Endometrial microvascular endothelial cells (primary cell): Measurements from ENCODE around the gene CEP170. TPM values are rescaled to one million over a fixed set of nuclear protein-coding genes. Genes with fewer than 3 reads are reported as not detected.

Source experiments
- in situ Hi-C: cut with HindIII; loops from 2 replicates; pipeline ENCODE4 v1.10.0; 2017; ENCODE audit warnings: low sequenced_read_pairs, low pct_unique_long_range_greater_than_20kb; ENCODE audit errors: inconsistent ontology term
- total RNA-seq: library from RNA; depleted of rRNA; stranded (reverse); fragments of >200 nt; gene quantifications from one replicate; pipeline ENCODE4 v1.2.3, GENCODE V29; 2015; ENCODE audit errors: inconsistent ontology term

Gene CEP170
- total RNA-seq: 83.3 TPM

DNA sequence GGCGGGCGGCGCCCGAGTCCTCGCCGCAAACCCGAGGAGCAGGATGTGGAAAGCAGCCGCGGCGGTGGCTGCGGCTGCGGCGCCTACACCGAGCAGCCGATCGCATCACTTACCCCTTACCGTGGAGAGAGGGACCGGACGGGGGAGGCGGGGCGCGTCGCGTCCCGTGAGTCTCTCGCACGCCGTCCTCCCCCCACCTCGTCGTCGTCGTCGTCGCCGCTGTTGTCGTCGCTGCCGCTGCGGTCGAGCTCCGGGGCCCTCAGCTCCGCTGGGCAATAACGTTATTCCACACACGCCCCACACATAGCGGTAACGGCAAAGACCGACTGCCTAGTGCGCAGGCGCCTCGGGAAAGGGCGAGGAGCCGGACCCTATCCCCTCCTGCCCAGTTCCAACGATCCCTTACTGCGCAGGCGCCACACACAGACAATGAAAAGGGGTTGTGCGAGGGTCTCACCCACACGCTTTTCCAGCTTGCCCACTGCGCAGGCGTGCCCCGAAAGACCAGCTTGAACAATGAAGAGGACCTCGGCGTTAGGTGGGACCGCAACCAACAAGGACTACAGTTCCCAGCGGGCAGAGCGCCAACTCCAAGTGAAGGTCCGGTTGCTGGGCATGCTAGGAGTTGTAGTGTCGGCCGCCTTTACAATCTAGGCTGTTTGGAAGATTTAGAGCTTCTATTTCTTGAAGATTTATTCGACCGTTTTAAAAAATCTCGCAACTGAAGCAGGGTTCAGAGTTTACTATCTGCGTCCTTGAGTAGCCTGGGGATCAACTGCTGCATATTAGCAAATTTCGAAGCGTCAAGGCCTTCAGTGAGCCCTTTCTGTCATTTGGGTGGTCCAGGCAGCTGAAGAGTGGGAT lies at the start of gene CEP170:
CEP170 (minus strand) TSS at position 355 of the 864 bp plus-strand sequence. CDS start 30,001 bp downstream, outside the sequence.
- in situ Hi-C loops: no loop called here

DNA sequence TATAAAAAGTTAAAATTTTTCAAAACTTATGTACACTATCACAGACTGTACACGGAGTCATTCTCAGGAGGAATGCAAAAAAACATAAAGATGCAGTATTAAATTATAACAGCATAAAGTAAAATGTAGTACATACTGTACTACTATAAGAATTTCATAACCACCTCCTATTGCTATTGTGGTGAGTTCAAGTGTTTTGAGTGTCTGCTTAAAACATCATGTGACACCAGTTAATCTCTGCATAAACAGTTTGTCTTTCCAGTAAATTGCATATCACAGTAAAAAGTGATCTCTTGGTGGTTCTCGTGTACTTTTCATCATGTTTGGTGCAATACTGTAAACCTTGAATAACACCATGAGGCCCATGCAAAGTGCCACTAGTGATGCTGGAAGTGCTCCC lies 46.0 kb upstream of the CEP170 start:
- in situ Hi-C loops: no loop called here

GRCh38 chr1:243299069-243299468 lies 44.0 kb upstream of the CEP170 start:
- in situ Hi-C loops: no loop called here

DNA sequence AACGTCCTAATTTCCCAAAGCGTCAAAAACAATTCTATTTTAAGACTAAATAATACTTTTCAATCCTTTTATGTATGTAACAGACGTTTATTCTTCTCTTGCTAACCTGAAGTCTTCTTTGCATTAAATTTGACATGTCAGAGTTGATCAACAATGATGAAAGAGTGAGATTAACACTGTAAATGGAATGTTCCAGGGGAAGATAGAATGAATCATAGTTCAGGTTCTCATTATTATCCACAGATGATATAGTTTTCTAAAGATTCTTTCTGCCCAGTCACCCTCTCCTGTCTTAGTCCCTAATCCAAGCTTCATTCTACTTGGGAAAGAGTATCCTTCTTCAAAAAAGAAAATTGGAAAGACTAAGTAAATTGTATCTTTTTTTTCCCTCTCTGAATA lies 39.6 kb upstream of the CEP170 start:
- in situ Hi-C loops: no loop called here

DNA sequence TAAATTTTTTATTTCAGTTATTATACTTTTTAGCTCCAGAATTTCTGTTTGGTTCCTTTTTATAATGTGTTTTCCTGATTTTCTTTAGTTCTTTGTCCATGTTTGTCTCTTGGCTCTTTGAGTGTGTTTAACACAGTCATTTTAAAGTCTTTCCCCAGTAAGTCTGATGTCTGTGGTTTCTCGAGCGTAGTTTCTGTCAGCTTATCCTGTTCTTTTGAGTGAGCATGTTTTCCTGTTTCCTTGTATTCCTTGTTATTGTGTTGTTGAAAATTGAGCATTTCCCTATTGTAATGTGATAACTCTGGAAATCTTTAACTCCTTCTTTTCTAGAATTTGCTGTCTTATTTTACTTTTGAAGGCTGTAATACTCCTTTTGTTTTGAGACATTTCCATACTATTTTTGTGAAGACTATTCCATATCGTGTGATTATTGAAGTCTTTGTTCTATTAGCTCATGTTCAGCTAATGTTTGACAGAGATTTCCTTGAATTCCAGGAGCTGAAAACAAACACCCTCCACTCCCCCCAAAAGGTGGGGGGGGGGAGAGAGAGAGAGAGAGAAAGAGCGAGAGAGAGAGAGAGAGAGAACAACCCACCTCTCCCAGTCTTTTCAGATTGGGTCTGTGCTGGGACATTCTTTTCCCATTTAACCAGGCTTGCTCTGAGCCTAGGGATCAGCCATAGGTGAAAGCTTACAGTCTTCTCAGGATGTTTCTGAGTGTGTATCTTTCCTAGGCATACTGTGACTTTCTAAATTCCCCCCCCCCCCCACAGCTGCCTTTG lies 39.1 kb upstream of the CEP170 start:
- in situ Hi-C loops: no loop called here

DNA sequence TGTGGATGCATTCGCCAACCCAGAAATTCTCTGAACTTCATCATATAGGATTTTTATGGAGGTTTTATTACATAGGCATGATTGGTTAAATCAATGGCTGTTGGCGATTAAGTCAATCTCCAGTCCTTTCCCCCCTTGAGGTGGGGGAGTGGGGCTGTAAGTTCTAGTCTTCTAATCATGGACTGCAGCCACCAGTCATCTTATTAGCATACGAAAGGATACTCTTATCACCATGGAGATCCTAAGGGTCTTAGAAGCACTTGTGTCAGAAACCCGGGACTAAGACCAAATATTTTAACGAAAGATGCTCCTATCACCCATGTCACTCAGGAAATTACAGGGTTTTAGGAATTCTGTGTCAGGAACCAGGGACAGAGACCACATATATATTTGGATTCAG lies 37.0 kb upstream of the CEP170 start:
- in situ Hi-C loops: no loop called here

DNA sequence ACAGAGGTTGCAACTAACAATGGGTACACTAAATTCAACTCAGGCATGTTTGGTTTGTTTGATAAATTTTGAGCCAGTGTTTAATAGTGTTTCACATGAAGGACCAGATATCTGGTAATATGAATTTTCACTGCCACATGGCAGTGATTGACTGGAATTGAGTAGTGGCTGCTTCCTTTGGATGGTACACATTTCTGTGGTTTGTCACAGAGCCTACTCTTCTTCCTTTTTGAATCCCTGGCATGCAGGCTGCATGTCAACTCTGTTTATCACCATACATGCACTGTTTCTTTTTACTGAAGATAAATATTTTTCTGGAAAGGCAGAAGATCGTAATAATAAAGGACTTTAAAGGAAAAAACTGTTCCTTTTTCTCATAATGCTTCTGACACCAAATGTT lies 36.2 kb upstream of the CEP170 start:
- in situ Hi-C loops: no loop called here

- in situ Hi-C loops: no loop called here
These were observed 33.0 kb upstream of the CEP170 start for GRCh38 chr1:243288062-243288461.

- in situ Hi-C loops: no loop called here
These were observed 32.6 kb upstream of the CEP170 start for GRCh38 chr1:243287652-243288051.

- in situ Hi-C loops: no loop called here
These were observed 32.0 kb upstream of the CEP170 start for GRCh38 chr1:243287123-243287460.

DNA sequence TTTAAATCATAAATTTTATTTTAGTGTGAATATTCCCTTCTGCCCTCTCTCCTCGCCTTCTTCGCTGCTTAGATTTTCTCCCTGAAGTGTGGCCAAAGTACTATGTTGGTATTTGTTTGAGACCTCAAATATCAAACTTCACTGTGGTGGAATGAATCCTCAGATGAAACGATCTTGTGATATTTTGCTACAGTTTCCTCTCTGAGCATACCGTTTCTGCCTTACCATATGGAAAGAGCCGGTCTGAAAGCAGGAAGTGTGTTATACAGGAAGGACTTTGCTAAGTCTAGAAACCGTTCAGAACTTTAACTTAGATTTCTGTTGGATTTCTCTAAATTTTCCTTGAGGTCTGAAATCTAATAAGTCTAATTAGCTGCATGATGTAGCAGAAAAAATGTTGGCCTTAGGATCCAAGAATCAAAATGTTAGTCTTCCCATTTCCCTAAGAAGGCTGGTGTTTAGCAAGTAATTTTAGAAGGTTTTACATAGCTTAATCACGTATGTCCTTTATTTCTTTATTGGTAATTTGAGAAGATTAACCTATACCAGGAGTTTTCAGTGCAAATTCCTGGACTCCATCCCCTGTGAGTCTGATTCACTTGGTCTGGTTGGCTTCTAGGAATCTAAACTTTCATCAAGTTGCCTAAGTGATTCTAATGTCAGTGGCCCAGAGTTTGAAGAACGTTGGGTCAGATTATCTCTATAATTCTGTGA lies 31.5 kb upstream of the CEP170 start:
- in situ Hi-C loops: no loop called here

DNA sequence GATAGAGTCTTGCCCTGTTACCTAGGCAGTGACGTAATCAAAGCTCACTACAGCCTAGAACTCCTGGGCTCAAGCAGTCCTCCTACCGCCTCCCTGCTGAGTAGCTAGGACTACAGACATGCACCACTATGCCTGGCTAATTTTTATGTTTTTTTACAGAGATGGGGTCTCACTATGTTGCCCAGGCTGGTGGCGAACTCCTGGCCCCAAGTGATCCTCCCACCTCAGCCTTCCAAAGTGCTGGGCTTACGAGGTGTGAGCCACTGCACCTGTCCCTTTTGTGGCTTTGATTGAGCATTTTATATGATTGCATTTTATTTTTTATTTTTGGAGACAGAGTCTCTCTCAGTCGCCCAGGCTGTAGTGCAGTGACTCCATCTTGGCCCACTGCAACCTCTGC lies 26.6 kb upstream of the CEP170 start:
- in situ Hi-C loops: no loop called here

- in situ Hi-C loops: no loop called here
These were observed 25.6 kb upstream of the CEP170 start for GRCh38 chr1:243280571-243281129.

DNA sequence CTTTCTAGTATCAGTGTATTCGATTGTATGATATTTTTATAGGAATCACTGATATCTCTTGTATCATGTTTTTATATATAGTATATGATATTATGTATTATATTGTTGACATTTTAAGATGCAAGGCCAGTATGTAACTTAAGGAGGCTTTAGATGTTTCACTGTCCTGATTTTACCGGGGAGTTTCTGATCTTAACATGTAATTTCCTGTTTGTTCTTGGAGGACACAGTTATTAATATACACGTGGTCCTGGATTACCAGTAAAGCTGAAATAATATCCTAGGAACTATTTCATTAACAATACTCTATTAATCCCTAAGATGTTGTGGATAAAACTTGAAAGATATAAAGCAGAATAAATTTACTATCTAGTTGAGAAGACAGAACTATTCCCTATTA lies 20.2 kb upstream of the CEP170 start:
- in situ Hi-C loops: no loop called here

GRCh38 chr1:243273945-243274344 lies 18.9 kb upstream of the CEP170 start:
- in situ Hi-C loops: no loop called here

- in situ Hi-C loops: no loop called here
These were observed 18.4 kb upstream of the CEP170 start for GRCh38 chr1:243273506-243273905.

GRCh38 chr1:243272401-243272800 lies 17.3 kb upstream of the CEP170 start:
- in situ Hi-C loops: no loop called here

DNA sequence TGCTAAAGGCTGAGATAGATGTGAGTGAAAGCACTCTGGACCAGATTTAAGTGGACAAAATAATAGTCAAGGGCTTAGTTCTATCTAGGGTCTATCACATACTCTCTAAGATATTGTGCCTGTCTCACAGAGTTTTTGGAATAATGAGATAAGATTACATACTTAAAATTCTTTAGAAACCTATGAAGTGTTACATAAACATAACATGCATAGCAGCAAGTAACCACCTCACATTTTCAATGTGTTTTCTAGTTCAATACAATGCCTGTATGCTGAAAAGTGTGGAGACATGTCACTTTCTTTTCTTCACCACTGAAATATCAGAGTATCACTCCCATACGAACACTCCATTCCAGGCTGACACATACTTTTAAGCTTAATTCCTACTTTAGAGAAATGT lies 16.9 kb upstream of the CEP170 start:
- in situ Hi-C loops: no loop called here

DNA sequence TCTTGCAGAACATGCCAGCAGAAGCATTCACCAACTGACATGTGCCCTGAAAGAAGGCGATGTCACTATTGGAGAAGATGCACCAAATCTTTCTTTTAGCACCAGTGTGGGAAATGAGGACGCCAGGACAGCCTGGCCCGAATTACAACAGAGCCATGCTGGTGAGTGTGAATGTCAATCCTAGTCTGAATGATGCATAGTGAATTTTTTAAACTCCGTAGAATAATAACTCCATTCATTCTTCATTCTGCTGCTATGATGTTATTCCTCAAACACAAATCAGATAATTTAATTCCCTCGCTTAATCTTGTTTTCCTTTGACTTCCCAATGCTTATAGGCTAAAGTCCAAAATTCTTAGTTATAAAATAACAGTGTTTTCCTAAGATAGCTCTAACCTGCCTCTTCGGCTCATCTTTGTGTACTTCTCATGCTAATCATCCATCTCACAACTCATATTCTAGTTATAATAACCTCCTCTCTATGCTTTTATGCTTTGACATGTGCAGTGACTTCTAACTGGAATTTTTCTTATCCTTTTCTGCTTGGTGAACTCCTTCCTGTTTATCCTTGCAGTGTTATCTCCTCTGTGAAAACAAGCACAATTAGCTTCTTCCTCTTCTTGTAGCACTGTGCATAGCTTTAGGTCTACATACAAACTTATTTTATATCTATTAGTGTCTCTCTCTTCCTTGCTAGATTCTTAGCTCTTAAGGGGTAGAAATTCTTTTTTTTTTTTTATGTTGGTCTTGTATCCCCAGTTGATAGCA lies 15.2 kb upstream of the CEP170 start:
- in situ Hi-C loops: no loop called here
